ENCODE measurements around the gene QPCTL.
"Not testable (repeated sequence)": the region's sequence is repeated elsewhere in the genome, so short reads cannot be mapped to it uniquely, and the experiment has no call there.

The QPCTL gene

GRCh38 chr19:45677351-45678230, 14.9 kb upstream of the QPCTL start:
- DNase-seq: peak; percentile 63

GRCh38 chr19:45681391-45682015, 11.0 kb upstream of the QPCTL start:
- DNase-seq: peak; percentile 94

- DNase-seq: no peak
Observed at GRCh38 chr19:45682117-45682516, 10.3 kb upstream of the QPCTL start.

DNA sequence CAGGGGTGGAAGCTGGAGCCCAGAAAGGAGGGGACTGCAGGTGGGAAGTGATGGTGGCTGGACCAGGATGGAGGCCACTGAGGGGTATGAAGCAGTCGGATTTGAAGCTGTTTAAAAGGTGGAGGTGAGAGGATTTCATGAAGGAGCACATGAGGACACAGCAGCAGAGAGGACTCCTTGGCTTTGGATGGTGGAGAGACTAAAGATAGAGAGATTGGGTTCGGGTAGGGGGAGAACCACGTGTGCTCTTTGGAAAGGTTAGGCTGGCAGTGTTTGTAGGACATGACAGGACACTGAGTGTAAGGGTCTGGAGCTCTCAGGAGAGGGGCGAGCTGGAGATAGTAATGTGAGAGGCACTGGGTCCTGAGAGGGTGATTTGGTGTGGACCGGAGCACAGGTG, 9.6 kb upstream of the QPCTL start:
- DNase-seq: no peak

DNA sequence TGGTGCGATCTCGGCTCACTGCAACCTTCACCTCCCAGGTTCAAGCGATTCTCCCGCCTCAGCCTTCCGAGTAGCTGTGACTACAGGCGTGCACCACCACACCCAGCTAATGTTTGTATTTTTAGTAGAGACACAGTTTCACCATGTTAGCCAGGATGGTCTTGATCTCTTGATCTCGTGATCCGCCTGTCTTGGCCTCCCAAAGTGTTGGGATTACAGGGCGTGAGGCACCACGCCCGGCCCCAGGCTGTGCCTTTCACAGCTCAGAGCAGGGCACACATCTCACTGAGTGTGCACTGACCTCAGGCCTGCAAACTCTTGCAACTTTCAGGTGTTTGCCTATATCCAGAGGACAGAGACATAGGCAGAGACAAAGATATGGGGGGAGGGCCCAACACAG, 7.4 kb upstream of the QPCTL start:
- DNase-seq: not testable (repeated sequence)

DNA sequence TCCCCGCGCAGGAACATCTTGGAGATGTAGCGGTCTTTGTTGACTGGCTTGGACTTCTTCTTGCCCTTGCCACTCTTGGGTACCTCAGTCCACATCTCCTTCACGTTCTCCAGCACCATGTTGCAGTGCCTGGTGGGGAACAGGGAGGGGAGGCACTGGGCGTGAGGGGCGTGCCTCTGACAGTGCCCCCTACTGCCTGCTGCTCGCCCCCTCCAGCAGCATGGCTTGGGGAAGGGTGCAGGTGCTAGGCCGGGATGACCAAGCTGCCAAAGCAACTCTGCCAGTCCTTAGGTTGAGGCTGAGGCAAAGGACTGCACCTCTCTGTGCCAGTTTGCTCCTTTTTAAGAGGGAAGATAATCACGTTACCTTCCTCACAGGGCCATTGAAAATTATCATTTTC, 4.9 kb upstream of the QPCTL start:
- DNase-seq: no peak

DNA sequence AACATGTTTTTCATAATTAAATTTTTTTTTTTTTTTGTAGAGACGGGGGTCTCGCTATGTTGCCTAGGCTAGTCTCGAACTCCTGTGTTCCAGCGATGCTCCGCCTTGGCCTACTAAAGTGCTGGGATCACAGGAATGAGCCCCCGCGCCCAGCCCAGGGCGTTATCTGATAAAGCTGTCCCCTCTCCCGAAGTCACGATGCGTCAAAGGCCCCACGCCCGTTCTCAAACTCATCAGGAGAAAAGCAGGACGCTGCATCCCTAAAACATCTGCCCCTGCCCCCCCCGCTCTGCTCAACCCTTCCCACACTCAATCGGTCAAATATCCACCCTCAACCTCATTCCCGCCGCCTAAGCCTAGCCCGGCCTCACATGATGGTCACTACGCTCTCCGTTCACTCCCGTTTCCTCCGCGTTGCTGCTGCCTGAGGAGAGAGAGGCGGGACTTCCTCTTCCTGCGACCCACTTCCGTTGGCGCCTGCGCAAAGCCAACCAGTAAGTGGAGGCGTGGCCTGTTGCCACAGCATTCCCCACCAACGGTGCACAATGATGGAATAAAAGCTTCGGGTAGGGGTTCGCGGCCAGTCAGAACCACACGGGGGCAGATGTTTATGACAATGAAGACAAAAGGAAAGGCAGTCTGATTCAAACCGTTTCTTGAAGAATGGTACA, 815 bp upstream of the QPCTL start, which contains the start of gene SNRPD2:
Gene SNRPD2 (minus strand): TSS at position 438 of the 671 bp plus-strand sequence. CDS start 65 bp downstream, at position 373.
- peak; percentile 100 for DNase-seq

- peak; percentile 85 for DNase-seq
Observed at GRCh38 chr19:45693106-45693788, 781 bp downstream of the QPCTL start.

GRCh38 chr19:45701676-45702075, 9.2 kb downstream of the QPCTL start:
- no peak for DNase-seq

DNA sequence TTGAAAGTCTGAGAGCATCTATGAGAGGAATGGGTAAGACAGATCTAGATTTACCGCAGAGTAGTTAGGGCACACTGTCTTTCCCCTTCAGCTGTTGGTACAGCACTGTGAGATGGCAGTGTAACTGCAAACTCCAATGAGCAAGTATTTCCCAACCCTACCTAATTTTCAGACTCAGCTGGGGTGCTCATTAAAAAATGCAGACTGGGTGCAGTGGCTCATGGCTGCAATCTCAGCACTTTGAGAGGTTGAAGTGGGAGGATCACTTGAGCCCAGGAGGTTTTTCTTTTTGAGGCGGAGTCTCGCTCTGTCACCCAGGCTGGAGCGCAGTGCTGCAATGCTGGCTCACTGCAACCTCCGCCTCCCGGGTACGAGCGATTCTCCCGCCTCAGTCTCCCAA, 12.6 kb downstream of the QPCTL start:
- DNase-seq: no peak

GRCh38 chr19:45705710-45706415, 13.4 kb downstream of the QPCTL start:
- DNase-seq: no peak

- no peak for DNase-seq
Observed at GRCh38 chr19:45710356-45711130, 18.1 kb downstream of the QPCTL start.

DNA sequence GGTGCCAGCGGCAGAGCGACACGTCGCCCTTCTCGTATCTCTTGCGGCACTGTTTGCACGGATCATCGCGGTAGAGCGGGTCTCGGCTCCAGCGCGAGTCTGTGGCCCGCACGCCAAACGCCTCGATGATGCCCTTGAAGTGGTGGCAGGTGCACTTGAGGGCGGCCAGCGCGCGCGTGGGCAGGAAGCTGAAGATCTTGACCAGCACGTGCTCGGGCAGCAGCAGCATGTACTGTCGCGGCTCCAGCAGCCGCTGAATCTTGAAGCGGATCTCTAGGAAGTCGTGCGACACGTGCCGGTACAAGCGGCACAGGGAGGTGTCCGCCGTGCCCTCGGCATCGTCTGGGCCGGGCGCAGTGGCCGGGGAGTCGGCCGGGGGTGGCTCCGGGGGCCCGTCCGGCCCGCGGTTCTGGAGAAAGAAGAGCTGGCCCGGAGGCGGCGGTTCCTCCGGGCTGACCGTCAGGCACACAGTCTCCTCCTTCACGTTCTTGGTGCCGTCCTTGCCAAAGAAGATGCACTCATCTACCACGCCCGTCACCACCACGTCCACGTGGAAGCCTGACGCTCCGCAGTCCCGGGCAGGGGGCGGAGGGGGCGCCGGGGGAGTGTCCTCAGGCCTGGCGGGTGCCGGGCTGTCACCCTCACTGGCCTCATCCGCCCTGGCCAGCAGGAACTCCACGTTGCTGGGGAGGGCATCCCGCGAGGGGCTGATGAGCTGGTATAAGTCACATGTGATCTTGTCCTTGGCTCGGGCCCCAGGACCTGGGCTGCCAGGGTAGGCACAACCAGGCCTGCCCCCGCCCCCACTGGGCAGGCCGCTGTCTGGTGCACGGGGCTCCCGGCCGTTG, 19.6 kb downstream of the QPCTL start:
- no peak for DNase-seq

- DNase-seq: no peak
Observed at GRCh38 chr19:45712699-45713067, 20.2 kb downstream of the QPCTL start.

DNA sequence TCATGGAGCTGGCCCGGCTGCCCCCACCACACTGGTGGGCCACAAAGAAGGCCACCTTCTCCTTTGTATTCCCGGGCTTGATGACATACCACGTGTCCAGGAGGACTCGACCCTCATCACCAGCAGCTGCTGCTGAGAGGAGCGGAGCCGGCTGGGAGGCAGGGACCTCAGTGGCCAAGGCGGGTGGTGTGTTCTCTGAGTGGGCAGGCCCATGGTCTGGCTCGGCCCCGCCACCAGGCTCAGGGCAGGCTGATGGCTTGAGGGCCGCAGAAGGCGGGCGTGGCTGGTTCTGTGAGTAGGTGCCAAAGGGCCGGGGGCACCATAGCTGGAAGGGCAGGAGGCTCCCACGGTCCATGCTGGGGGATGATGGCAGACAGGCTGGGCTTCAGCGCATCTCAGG, 20.7 kb downstream of the QPCTL start:
- DNase-seq: no peak

- DNase-seq: no peak
Observed at GRCh38 chr19:45715139-45715538, 22.7 kb downstream of the QPCTL start.

GRCh38 chr19:45716359-45717130, 24.1 kb downstream of the QPCTL start:
- DNase-seq: no peak

GRCh38 chr19:45717131-45717982, 24.9 kb downstream of the QPCTL start:
- peak; percentile 97 for DNase-seq

Measured in retina (tissue), 1 donor.